Gastroesophageal sphincter (tissue), 3 donors: ENCODE data around the gene TP63.

Experiments
- EP300 ChIP-seq: sonication (generic); formaldehyde crosslinking; IDR thresholded peaks from one replicate; pipeline ENCODE4 v1.6.1; 2017; ENCODE audit warnings: antibody characterized with exemption, mild to moderate bottlenecking
- POLR2A ChIP-seq, 2 donors: fragments of 450-650 bp; IDR thresholded peaks; one replicate each; pipeline ENCODE4 v1.6.1; 2017; ENCODE audit warnings: antibody characterized with exemption in 2 of 2, mild to moderate bottlenecking in 2 of 2, moderate library complexity in 1 of 2
- POLR2AphosphoS5 ChIP-seq: sonication (generic); formaldehyde crosslinking; IDR thresholded peaks from one replicate; pipeline ENCODE4 v1.6.1; 2017; ENCODE audit warnings: antibody characterized with exemption
- TF ChIP-seq, protein P1 (sequence below), 4 experiments: fragments of 200-600 bp in 2 of 4; fragments of 450-650 bp in 2 of 4; sonication (generic) in 1 of 4; IDR thresholded peaks; one replicate each; pipeline ENCODE4 v1.5.1; 2017 to 2019; ENCODE audit warnings: antibody characterized with exemption in 4 of 4, mild to moderate bottlenecking in 2 of 4, moderate library complexity in 2 of 4

DNA sequence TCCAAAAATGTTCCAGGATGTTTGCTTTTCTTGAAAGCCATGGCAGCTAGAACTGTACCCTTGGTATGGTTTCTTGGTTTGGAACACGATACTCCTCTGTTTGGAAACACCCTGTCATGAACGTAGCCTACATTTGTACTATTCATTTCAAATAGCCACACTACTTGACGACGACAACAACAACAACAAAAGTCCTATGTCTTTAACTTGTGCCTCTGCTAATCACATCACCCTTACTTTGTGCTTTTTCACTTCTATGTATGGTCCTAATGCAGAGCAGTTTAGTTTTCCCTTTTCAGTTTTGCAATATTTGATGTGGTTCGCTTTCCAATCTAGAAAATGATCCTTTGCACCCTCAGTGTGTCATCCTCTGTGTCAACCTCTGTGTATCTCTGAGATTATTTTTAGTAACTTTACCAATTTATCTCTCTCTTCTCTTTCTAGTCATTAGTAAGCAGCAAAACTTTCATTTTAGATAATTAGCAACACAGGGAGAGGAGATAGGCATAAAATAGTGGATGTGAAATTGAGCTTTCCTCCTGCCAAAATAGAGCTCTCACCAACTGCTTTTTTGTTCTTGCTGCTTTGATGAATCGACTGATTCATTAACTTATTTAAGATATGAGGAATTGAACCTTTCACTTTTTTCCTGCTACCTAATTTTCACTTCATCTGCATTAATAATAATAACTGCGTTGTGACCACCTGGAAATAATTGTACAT, 44.1 kb upstream of the TP63 start:
- TF ChIP-seq, protein P1, sequence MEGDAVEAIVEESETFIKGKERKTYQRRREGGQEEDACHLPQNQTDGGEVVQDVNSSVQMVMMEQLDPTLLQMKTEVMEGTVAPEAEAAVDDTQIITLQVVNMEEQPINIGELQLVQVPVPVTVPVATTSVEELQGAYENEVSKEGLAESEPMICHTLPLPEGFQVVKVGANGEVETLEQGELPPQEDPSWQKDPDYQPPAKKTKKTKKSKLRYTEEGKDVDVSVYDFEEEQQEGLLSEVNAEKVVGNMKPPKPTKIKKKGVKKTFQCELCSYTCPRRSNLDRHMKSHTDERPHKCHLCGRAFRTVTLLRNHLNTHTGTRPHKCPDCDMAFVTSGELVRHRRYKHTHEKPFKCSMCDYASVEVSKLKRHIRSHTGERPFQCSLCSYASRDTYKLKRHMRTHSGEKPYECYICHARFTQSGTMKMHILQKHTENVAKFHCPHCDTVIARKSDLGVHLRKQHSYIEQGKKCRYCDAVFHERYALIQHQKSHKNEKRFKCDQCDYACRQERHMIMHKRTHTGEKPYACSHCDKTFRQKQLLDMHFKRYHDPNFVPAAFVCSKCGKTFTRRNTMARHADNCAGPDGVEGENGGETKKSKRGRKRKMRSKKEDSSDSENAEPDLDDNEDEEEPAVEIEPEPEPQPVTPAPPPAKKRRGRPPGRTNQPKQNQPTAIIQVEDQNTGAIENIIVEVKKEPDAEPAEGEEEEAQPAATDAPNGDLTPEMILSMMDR (IDR thresholded peaks at IDR 0.05): no peak
- no peak for TF ChIP-seq EP300
- no peak for TF ChIP-seq POLR2AphosphoS5
- no peak for TF ChIP-seq POLR2A (IDR thresholded peaks at IDR 0.05)
